ENCODE results near the gene SLC2A9.

- TF ChIP-seq CTCF (IDR thresholded peaks at IDR 0.05): no peak
- no peak for TF ChIP-seq POLR2A (IDR thresholded peaks at IDR 0.05)
Observed at GRCh38 chr4:10066670-10067651, 45.7 kb upstream of the SLC2A9 start.
